Tibial nerve (tissue), 4 donors: ENCODE data around the gene TOP1. TPM values are rescaled to one million over a fixed set of nuclear protein-coding genes. Genes with fewer than 3 reads are reported as not detected.

Source experiments
- DNase-seq, 2 donors: peaks; one replicate each; pipeline ENCODE4 v3.0.0-alpha.2; 2019; ENCODE audit warnings: low spot score in 2 of 2
- H3K27ac ChIP-seq, 4 donors: fragments of 200-600 bp; sonication (generic) in 3 of 4; one replicate each; pipeline ENCODE4 v1.5.1; 2017 to 2019; ENCODE audit warnings: mild to moderate bottlenecking in 1 of 4
- H3K27me3 ChIP-seq, 2 donors: fragments of 200-600 bp; sonication (generic) in 1 of 2; one replicate each; pipeline versions ENCODE4 v1.5.1 to v1.6.0; 2017 to 2019
- H3K36me3 ChIP-seq, 3 donors: fragments of 200-600 bp; sonication (generic); one replicate each; pipeline ENCODE4 v1.5.1; 2018 to 2019
- H3K4me1 ChIP-seq, 4 donors: fragments of 200-600 bp; sonication (generic) in 3 of 4; one replicate each; pipeline ENCODE4 v1.5.1; 2017 to 2019
- H3K4me3 ChIP-seq, 4 donors: fragments of 200-600 bp; sonication (generic) in 3 of 4; one replicate each; pipeline ENCODE4 v1.5.1; 2017 to 2019; ENCODE audit warnings: mild to moderate bottlenecking in 1 of 4, moderate library complexity in 1 of 4
- H3K9me3 ChIP-seq, 4 donors: fragments of 200-600 bp; sonication (generic) in 3 of 4; one replicate each; pipeline ENCODE4 v1.5.1; 2017 to 2019
- EP300 ChIP-seq, 2 donors: sonication (generic); formaldehyde crosslinking; IDR thresholded peaks; one replicate each; pipeline ENCODE4 v1.6.1; 2017; ENCODE audit warnings: antibody characterized with exemption in 2 of 2, mild to moderate bottlenecking in 1 of 2
- POLR2A ChIP-seq, 2 donors: fragments of 450-650 bp; IDR thresholded peaks; one replicate each; pipeline ENCODE4 v1.6.1; 2017; ENCODE audit warnings: antibody characterized with exemption in 2 of 2, mild to moderate bottlenecking in 2 of 2, moderate library complexity in 2 of 2
- WGBS, 2 donors: methylation state at CpG; one replicate each; pipeline ENCODE4 v1.1.5; 2018; 5-methylcytosine and 5-hydroxymethylcytosine counted together
- total RNA-seq, 4 donors: library from RNA; depleted of rRNA; stranded (reverse); fragments of >200 nt; gene quantifications; one replicate each; pipeline ENCODE4 v1.1.0, GENCODE V29; 2016
- TF ChIP-seq, protein P1 (sequence below), 5 experiments: fragments of 200-600 bp in 3 of 5; fragments of 450-650 bp in 2 of 5; sonication (generic) in 3 of 5; IDR thresholded peaks; one replicate each; pipeline ENCODE4 v1.5.1; 2016 to 2019; ENCODE audit warnings: antibody characterized with exemption in 5 of 5, mild to moderate bottlenecking in 3 of 5, moderate library complexity in 2 of 5

The TOP1 gene
- total RNA-seq, 4 donors from 2014 or later: 17.9 to 29.1 (median 23.1) TPM

DNA sequence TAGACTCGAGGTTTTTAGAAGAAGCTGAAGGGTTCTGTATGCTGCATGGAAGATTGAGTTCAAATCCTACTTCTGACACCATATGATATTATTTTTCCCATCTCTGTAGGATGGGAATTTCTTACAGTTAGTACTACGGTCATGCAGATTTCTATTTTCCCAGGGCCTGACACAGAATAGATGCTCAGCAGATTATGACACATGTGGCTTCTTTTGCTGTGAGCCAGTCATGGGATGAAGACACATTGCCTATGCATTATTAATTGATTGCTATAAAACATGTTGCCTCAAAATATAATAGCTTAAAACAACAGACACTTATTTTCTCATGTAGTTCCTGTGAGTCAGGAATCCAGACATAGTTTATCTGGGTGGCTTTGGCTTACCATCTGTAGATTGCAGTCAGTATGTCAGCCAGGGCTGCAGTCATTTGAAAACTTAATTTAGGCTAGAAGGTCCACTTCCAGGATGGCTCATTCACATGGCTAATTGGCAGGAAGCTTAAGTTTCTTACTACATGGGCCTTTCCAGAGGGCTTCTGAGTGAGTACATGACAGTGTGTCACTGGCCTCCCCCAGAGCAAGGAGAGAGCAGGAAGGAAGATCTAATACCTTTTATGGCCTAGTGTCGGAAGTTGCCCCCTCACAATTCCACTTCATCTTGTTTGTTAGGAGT, 29.5 kb downstream of the TOP1 start:
- Histone ChIP-seq H3K4me3 (no peak overlapping the region), H3K4me1 (peaks cover 0 to 52% (median 15%) of the 10 kb centered on the region in 4 donors), H3K9me3 (no peaks in the 10 kb centered on the region), H3K36me3 (peaks cover 0 to 21% (median 0%) of the 10 kb centered on the region in 3 donors), H3K27me3 (no peaks in the 10 kb centered on the region), H3K27ac (no peak overlapping the region)
- no peak for DNase-seq
- TF ChIP-seq, protein P1, sequence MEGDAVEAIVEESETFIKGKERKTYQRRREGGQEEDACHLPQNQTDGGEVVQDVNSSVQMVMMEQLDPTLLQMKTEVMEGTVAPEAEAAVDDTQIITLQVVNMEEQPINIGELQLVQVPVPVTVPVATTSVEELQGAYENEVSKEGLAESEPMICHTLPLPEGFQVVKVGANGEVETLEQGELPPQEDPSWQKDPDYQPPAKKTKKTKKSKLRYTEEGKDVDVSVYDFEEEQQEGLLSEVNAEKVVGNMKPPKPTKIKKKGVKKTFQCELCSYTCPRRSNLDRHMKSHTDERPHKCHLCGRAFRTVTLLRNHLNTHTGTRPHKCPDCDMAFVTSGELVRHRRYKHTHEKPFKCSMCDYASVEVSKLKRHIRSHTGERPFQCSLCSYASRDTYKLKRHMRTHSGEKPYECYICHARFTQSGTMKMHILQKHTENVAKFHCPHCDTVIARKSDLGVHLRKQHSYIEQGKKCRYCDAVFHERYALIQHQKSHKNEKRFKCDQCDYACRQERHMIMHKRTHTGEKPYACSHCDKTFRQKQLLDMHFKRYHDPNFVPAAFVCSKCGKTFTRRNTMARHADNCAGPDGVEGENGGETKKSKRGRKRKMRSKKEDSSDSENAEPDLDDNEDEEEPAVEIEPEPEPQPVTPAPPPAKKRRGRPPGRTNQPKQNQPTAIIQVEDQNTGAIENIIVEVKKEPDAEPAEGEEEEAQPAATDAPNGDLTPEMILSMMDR (IDR thresholded peaks at IDR 0.05): no peak
- 77 to 84% methylated on average over 3 of the region's 3 CpGs for WGBS, 2 donors

DNA sequence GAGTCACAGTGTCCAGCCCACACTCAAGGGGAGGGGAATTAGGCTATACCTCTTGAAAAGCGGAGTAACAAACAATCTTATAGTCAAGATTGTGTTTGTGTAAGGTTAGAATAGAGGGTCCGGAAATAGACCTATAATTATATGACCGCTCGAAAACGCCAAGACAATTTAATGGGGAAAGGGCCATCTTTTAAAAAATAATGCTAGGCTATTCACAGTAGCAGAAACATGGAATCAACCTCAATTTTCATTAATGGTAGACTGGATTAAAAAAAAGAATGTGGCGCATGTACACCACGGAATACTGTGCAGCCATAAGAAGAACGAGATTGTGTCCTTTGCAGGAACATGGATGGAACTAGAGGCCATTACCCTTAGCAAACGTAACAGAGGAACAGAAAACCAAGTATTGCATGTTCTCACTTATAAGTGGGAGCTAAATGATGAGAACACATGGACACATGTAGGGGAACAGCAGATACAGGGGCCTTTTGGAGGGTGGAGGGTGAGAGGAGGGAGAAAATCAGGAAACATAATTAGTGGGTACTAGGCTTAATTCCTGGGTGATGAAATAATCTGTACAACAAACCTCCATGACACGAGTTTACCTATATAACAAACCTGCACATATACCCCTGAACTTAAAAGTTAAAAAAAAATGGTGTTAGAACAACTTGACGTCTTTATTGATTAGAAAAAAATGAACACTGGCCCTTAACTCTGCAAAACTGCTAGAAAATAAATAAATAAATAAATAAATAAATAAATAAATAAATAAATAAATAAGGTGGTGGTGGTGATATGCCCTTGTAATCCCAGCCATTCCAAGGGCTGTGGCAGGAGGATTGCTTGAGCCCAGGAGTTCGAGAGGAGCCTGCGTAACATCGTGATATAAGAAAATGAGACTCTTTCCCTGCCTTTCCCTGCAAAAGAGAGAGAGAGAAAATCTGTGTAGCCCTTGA, 30.3 kb downstream of the TOP1 start:
- peaks cover 0 to 44% (median 10%) of the 10 kb centered on the region in 4 donors for H3K4me1 ChIP-seq
- no peak overlapping the region for H3K27ac ChIP-seq
- WGBS, 2 donors: 89 to 91% methylated on average over 14 of the region's 14 CpGs
- TF ChIP-seq EP300 (IDR thresholded peaks at IDR 0.05): no peak
- TF ChIP-seq POLR2A (IDR thresholded peaks at IDR 0.05): no peak
- TF ChIP-seq, protein P1 (IDR thresholded peaks at IDR 0.05): no peak
- peaks cover 0 to 26% (median 0%) of the 10 kb centered on the region in 3 donors for H3K36me3 ChIP-seq
- H3K4me3 ChIP-seq: no peak overlapping the region
- no peaks in the 10 kb centered on the region for H3K9me3 ChIP-seq
- DNase-seq: no peak
- H3K27me3 ChIP-seq: no peaks in the 10 kb centered on the region

DNA sequence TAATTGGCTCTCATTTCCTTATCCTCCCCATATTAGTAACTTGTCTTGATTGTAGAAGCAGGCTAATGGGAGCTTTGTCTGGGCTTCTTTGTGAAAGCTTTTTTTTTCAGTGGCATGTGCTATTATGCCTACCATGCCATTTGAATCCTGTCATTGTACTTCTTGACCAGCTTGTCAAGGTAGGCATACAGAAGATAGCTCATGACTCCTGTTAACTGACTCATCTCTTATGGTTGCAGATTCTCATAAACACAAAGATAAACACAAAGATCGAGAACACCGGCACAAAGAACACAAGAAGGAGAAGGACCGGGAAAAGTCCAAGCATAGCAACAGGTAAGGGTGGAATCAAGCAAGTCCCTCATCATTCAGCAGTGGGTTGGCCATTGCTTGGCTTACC, 32.5 kb downstream of the TOP1 start:
- no peak for DNase-seq
- no peaks in the 10 kb centered on the region for H3K9me3 ChIP-seq
- H3K4me1 ChIP-seq: peaks cover 0 to 27% (median 5%) of the 10 kb centered on the region in 4 donors
- TF ChIP-seq EP300 (IDR thresholded peaks at IDR 0.05) (no peak), POLR2A (IDR thresholded peaks at IDR 0.05) (no peak)
- TF ChIP-seq, protein P1 (IDR thresholded peaks at IDR 0.05): no peak
- no peak overlapping the region for H3K27ac ChIP-seq
- no peaks in the 10 kb centered on the region for H3K27me3 ChIP-seq
- H3K36me3 ChIP-seq: peaks cover 0 to 30% (median 0%) of the 10 kb centered on the region in 3 donors
- 98 to 100% methylated on average over 3 of the region's 3 CpGs for WGBS, 2 donors
- no peak overlapping the region for H3K4me3 ChIP-seq

DNA sequence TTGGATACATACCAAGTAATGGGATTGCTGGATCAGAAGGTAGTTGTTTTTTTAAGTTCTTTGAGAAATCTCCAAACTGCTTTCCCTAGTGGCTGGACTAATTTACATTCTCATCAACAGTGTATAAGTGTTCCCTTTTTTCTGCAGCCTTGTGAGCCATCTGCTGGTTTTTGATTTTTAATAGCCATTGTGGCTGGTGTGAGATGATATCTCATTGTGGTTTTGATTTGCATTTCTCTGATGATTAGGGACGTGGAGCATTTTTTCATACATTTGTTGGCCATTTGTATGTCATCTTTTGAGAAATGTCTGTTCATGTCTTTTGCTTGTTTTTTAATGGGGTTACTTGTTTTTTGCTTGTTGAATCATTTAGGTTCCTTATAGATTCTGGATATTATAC, 34.8 kb downstream of the TOP1 start:
- H3K9me3 ChIP-seq: no peaks in the 10 kb centered on the region
- DNase-seq: no peak
- WGBS, 2 donors: 60 to 76% methylated on average over 1 of the region's 1 CpG
- H3K27ac ChIP-seq: no peak overlapping the region
- H3K4me1 ChIP-seq: peaks cover 0 to 9% (median 0%) of the 10 kb centered on the region in 4 donors
- H3K27me3 ChIP-seq: no peaks in the 10 kb centered on the region
- H3K4me3 ChIP-seq: no peak overlapping the region
- TF ChIP-seq, protein P1 (IDR thresholded peaks at IDR 0.05): no peak
- TF ChIP-seq EP300 (IDR thresholded peaks at IDR 0.05) (no peak), POLR2A (IDR thresholded peaks at IDR 0.05) (no peak)
- peaks cover 0 to 38% (median 0%) of the 10 kb centered on the region in 3 donors for H3K36me3 ChIP-seq

DNA sequence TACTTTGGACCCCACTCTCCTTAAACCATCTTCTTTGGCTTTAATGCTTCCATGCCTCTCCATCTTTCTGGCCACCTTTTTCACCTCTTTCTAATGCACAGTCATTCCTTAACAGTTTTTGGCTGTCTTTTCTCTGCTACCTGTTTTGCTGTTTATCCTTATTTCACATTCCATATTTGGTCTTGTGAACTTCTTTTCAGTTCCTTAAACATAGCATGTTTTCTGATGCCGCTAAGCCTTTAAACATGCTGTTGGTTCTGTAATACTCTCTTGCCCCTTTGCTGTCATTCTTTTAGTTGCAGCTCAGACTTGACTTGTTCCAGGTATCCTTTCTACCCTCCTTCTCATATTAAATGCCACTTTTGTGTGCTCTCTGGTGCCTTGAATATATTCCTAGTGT, 35.8 kb downstream of the TOP1 start:
- Histone ChIP-seq H3K4me3 (no peak overlapping the region), H3K27ac (no peak overlapping the region), H3K9me3 (no peaks in the 10 kb centered on the region), H3K36me3 (peaks cover 0 to 38% (median 0%) of the 10 kb centered on the region in 3 donors), H3K27me3 (no peaks in the 10 kb centered on the region), H3K4me1 (peaks cover 0 to 8% (median 0%) of the 10 kb centered on the region in 4 donors)
- 93% methylated on average over 1 of the region's 1 CpG for WGBS, 2 donors
- no peak for DNase-seq
- TF ChIP-seq EP300 (IDR thresholded peaks at IDR 0.05) (no peak), POLR2A (IDR thresholded peaks at IDR 0.05) (no peak)
- TF ChIP-seq, protein P1 (IDR thresholded peaks at IDR 0.05): no peak
